ENCODE measurements around the gene DMD. TPM values are rescaled to one million over a fixed set of nuclear protein-coding genes. Genes with fewer than 3 reads are reported as not detected.

Gene DMD
- polyA plus RNA-seq, 3 donors: 0.23 TPM; not detected in 2

- no peak overlapping the region for H3K27ac ChIP-seq (ENCODE audit: low read depth in 1 of 2, low read length in 2 of 2)
- no peak overlapping the region for H3K9ac ChIP-seq (ENCODE audit: insufficient read depth, low read length, poor library complexity, severe bottlenecking)
- TF ChIP-seq CTCF (IDR thresholded peaks at IDR 0.05): no peak
- H3K27me3 ChIP-seq (ENCODE audit: control insufficient read depth in 2 of 2, insufficient read depth in 2 of 2, low read length in 2 of 2): no peaks in the 10 kb centered on the region
- no peaks in the 10 kb centered on the region for H4K20me1 ChIP-seq (ENCODE audit: insufficient read depth, low read length)
- H3K4me1 Mint-ChIP-seq: no peaks in the 10 kb centered on the region
- DNase-seq: no peak
- no peaks in the 10 kb centered on the region for H3K36me3 ChIP-seq (replicated peaks in 1 of 2; ENCODE audit: control insufficient read depth in 1 of 2, insufficient read depth in 2 of 2, low read length in 2 of 2)
- H3K4me1 ChIP-seq (ENCODE audit: control insufficient read depth in 1 of 2, insufficient read depth in 2 of 2, low read length in 2 of 2): no peaks in the 10 kb centered on the region
- no peak overlapping the region for H3K4me3 ChIP-seq (replicated peaks in 1 of 3; ENCODE audit: low read depth in 2 of 3, low read length in 3 of 3)
- peaks cover 0 to 1% (median 0%) of the 10 kb centered on the region in 3 donors for H3K27me3 Mint-ChIP-seq (ENCODE audit: low read depth in 3 of 3)
- intact Hi-C loops (cut with micrococcal nuclease): no loop called here
- H3K4me2 ChIP-seq (replicated peaks; ENCODE audit: extremely low read depth, low read length, poor library complexity, severe bottlenecking): no peak overlapping the region
- no peak overlapping the region for H2AFZ ChIP-seq (ENCODE audit: insufficient read depth, low read depth, low read length, poor library complexity, severe bottlenecking)
- H3K79me2 ChIP-seq (ENCODE audit: insufficient read depth, low read length): no peaks in the 10 kb centered on the region
- peaks cover 0 to 4% (median 0%) of the 10 kb centered on the region in 7 donors for H3K9me3 Mint-ChIP-seq
- H3K36me3 Mint-ChIP-seq: no peaks in the 10 kb centered on the region
- H3K4me3 Mint-ChIP-seq: no peak overlapping the region
- H3K9me3 ChIP-seq (replicated peaks in 1 of 2; ENCODE audit: control insufficient read depth in 1 of 2, insufficient read depth in 1 of 2, low read length in 2 of 2): no peaks in the 10 kb centered on the region
- H3K27ac Mint-ChIP-seq: no peak overlapping the region
- 80% methylated on average over 1 of the region's 2 CpGs for WGBS (ENCODE audit: insufficient coverage)
Observed at GRCh38 chrX:31376408-31377022, 1834.8 kb downstream of the DMD start.

GRCh38 chrX:31374786-31375185 is 1836.6 kb downstream of the DMD start:
- H3K27ac Mint-ChIP-seq: no peak overlapping the region
- WGBS (ENCODE audit: insufficient coverage): no CpG with 5 or more reads among the region's 4 CpGs
- Histone ChIP-seq H3K4me1 (ENCODE audit: control insufficient read depth in 1 of 2, insufficient read depth in 2 of 2, low read length in 2 of 2) (no peaks in the 10 kb centered on the region), H3K9me3 (replicated peaks in 1 of 2; ENCODE audit: control insufficient read depth in 1 of 2, insufficient read depth in 1 of 2, low read length in 2 of 2) (no peaks in the 10 kb centered on the region), H3K79me2 (ENCODE audit: insufficient read depth, low read length) (no peaks in the 10 kb centered on the region), H3K9ac (ENCODE audit: insufficient read depth, low read length, poor library complexity, severe bottlenecking) (no peak overlapping the region), H3K27me3 (ENCODE audit: control insufficient read depth in 2 of 2, insufficient read depth in 2 of 2, low read length in 2 of 2) (no peaks in the 10 kb centered on the region), H3K4me3 (replicated peaks in 1 of 3; ENCODE audit: low read depth in 2 of 3, low read length in 3 of 3) (no peak overlapping the region), H3K4me2 (replicated peaks; ENCODE audit: extremely low read depth, low read length, poor library complexity, severe bottlenecking) (no peak overlapping the region), H4K20me1 (ENCODE audit: insufficient read depth, low read length) (no peaks in the 10 kb centered on the region), H3K27ac (ENCODE audit: low read depth in 1 of 2, low read length in 2 of 2) (no peak overlapping the region), H2AFZ (ENCODE audit: insufficient read depth, low read depth, low read length, poor library complexity, severe bottlenecking) (no peak overlapping the region), H3K36me3 (replicated peaks in 1 of 2; ENCODE audit: control insufficient read depth in 1 of 2, insufficient read depth in 2 of 2, low read length in 2 of 2) (no peaks in the 10 kb centered on the region)
- H3K4me3 Mint-ChIP-seq: no peak overlapping the region
- H3K9me3 Mint-ChIP-seq: peaks cover 0 to 4% (median 0%) of the 10 kb centered on the region in 7 donors
- DNase-seq: no peak
- H3K27me3 Mint-ChIP-seq (ENCODE audit: low read depth in 3 of 3): peaks cover 0 to 2% (median 0%) of the 10 kb centered on the region in 3 donors
- TF ChIP-seq CTCF (IDR thresholded peaks at IDR 0.05): no peak
- intact Hi-C loops (cut with micrococcal nuclease): no loop called here
- H3K36me3 Mint-ChIP-seq: no peaks in the 10 kb centered on the region
- H3K4me1 Mint-ChIP-seq: no peaks in the 10 kb centered on the region

Measured in CD14-positive monocyte (primary cell).